ENCODE data around the gene P2RY2. TPM values are rescaled to one million over a fixed set of nuclear protein-coding genes. Genes with fewer than 3 reads are reported as not detected.

The P2RY2 gene
- polyA plus RNA-seq, 1 of the 3 experiments (the other 2 are of a cell fraction), result 0.12 TPM

GRCh38 chr11:73205661-73206343, 12.3 kb upstream of the P2RY2 start:
- 78% methylated on average over 5 of the region's 5 CpGs for WGBS (ENCODE audit: low lambda C conversion rate)
- TF ChIP-seq PBX3 (IDR thresholded peaks at IDR 0.05) (no peak), YY1 (IDR thresholded peaks at IDR 0.05; ENCODE audit: low read depth) (no peak), CHD2 (IDR thresholded peaks at IDR 0.05; ENCODE audit: low read length, partially characterized antibody) (no peak), USF2 (IDR thresholded peaks at IDR 0.05; ENCODE audit: borderline replicate concordance, low read depth, low read length) (no peak)
- ChIA-PET CTCF (interaction anchor here (0.6 to 2.3 kb wide), 5 partner anchors 9 to 420 kb away, joined by 3 to 8 read pairs (median 4); no protein-coding TSS in a partner anchor), POLR2A (no interaction called here)
- Histone ChIP-seq H3K4me2 (no peak overlapping the region), H3K4me3 (ENCODE audit: low read depth in 2 of 2, low read length in 1 of 2) (no peak overlapping the region), H3K4me1 (ENCODE audit: control insufficient read depth in 1 of 2, insufficient read depth in 2 of 2, low read depth in 1 of 2, low read length in 1 of 2) (peaks cover 0 to 8% of the 10 kb centered on the region in 2 experiments; a peak in 1 of 4 replicates), H3K9me3 (no peaks in the 10 kb centered on the region), H3K9me2 (no peaks in the 10 kb centered on the region), H3K27ac (ENCODE audit: low read depth in 2 of 2, low read length in 1 of 2) (no peak overlapping the region), H3K27me3 (ENCODE audit: insufficient read depth) (no peaks in the 10 kb centered on the region), H3F3A (replicated peaks; ENCODE audit: insufficient read depth) (no peaks in the 10 kb centered on the region), H4K20me1 (ENCODE audit: insufficient read depth) (no peaks in the 10 kb centered on the region), H3K79me2 (ENCODE audit: insufficient read depth) (no peaks in the 10 kb centered on the region), H2AFZ (ENCODE audit: low read depth) (no peak overlapping the region), H3K36me3 (replicated peaks in 1 of 2; ENCODE audit: control insufficient read depth in 1 of 2, insufficient read depth in 2 of 2, low read length in 1 of 2) (no peaks in the 10 kb centered on the region), H3K9ac (no peak overlapping the region)
- no peak for DNase-seq

GRCh38 chr11:73206801-73207200, 11.3 kb upstream of the P2RY2 start:
- no peaks in the 10 kb centered on the region for H3K36me3 ChIP-seq (replicated peaks in 1 of 2; ENCODE audit: control insufficient read depth in 1 of 2, insufficient read depth in 2 of 2, low read length in 1 of 2)
- H2AFZ ChIP-seq (ENCODE audit: low read depth), result no peak overlapping the region
- ChIA-PET CTCF (interaction anchor here (0.8 to 2.3 kb wide), 11 partner anchors 8 to 419 kb away, joined by 3 to 8 read pairs (median 4); no protein-coding TSS in a partner anchor), POLR2A (no interaction called here)
- H3K4me1 ChIP-seq (ENCODE audit: control insufficient read depth in 1 of 2, insufficient read depth in 2 of 2, low read depth in 1 of 2, low read length in 1 of 2), result peaks cover 0 to 8% of the 10 kb centered on the region in 2 experiments; a peak in 1 of 4 replicates
- H3K4me3 ChIP-seq (ENCODE audit: low read depth in 2 of 2, low read length in 1 of 2), result no peak overlapping the region
- H3K4me2 ChIP-seq, result no peak overlapping the region
- no peaks in the 10 kb centered on the region for H3K79me2 ChIP-seq (ENCODE audit: insufficient read depth)
- H3K27me3 ChIP-seq (ENCODE audit: insufficient read depth), result no peaks in the 10 kb centered on the region
- no peak for DNase-seq
- no peaks in the 10 kb centered on the region for H4K20me1 ChIP-seq (ENCODE audit: insufficient read depth)
- no peaks in the 10 kb centered on the region for H3F3A ChIP-seq (replicated peaks; ENCODE audit: insufficient read depth)
- WGBS (ENCODE audit: low lambda C conversion rate), result 87% methylated on average over 2 of the region's 2 CpGs
- H3K9me2 ChIP-seq, result no peaks in the 10 kb centered on the region
- H3K9ac ChIP-seq, result no peak overlapping the region
- H3K27ac ChIP-seq (ENCODE audit: low read depth in 2 of 2, low read length in 1 of 2), result no peak overlapping the region
- H3K9me3 ChIP-seq, result no peaks in the 10 kb centered on the region
- TF ChIP-seq MEF2A (IDR thresholded peaks at IDR 0.05; ENCODE audit: borderline replicate concordance, low read depth) (no peak), TCF12 (IDR thresholded peaks at IDR 0.05) (no peak), RAD21 (IDR thresholded peaks at IDR 0.05; ENCODE audit: low read length) (no peak), JUND (IDR thresholded peaks at IDR 0.05) (no peak), TEAD4 (IDR thresholded peaks at IDR 0.05; ENCODE audit: borderline replicate concordance, insufficient read depth) (no peak), ELF1 (IDR thresholded peaks at IDR 0.05) (no peak), IRF3 (IDR thresholded peaks at IDR 0.05; ENCODE audit: low read depth, low read length) (no peak), REST (IDR thresholded peaks at IDR 0.05; ENCODE audit: low read depth, low read length) (no peak), RFX5 (IDR thresholded peaks at IDR 0.05; ENCODE audit: low read length) (no peak), TAF1 (IDR thresholded peaks at IDR 0.05; ENCODE audit: borderline replicate concordance, low read depth, low read length) (no peak), FOSL2 (IDR thresholded peaks at IDR 0.05; ENCODE audit: borderline replicate concordance, low read depth) (no peak), SIN3A (IDR thresholded peaks at IDR 0.05; ENCODE audit: borderline replicate concordance, low read depth, low read length) (no peak), USF1 (IDR thresholded peaks at IDR 0.05; ENCODE audit: borderline replicate concordance, low read depth) (no peak), EZH2phosphoT487 (IDR thresholded peaks at IDR 0.05; ENCODE audit: borderline replicate concordance, low read depth) (no peak), NFIC (IDR thresholded peaks at IDR 0.05; ENCODE audit: borderline replicate concordance) (no peak)
